Measurements from ENCODE around the gene BATF3.

GRCh38 chr1:212645546-212646543 is 53.8 kb downstream of the BATF3 start:
- TF ChIP-seq CTCF (IDR thresholded peaks at IDR 0.05) (no peak), POLR2A (IDR thresholded peaks at IDR 0.05) (no peak)
